RWPE1 (cell line): ENCODE measurements around the gene ZNF546.

ENCODE experiments used
- CTCF ChIA-PET: fragments of 350-600 bp; sonication (Branson Sonifier 250); formaldehyde crosslinking; extraction: SDS; loops from one replicate; lab custom pipeline; 2021; lab: Yijun Ruan, JAX
- POLR2A ChIA-PET: fragments of 400-600 bp; formaldehyde crosslinking; extraction: SDS; loops from one replicate; lab custom pipeline; 2020; ENCODE audit warnings: antibody characterized with exemption; ENCODE audit not compliant: low non-redundant PET; lab: Yijun Ruan, JAX
- DNase-seq: peaks from one replicate; pipeline ENCODE4 v3.0.0; 2012; ENCODE audit warnings: low spot score
- H3K27ac ChIP-seq: fragments of 450-650 bp; 2 replicates; pipeline ENCODE4 v1.5.1; 2017
- TF ChIP-seq, protein P1 (sequence below): fragments of 450-650 bp; conservative IDR thresholded peaks from 2 replicates; pipeline ENCODE4 v1.5.1; 2017; ENCODE audit warnings: low read depth, mild to moderate bottlenecking

ZNF546 gene

DNA sequence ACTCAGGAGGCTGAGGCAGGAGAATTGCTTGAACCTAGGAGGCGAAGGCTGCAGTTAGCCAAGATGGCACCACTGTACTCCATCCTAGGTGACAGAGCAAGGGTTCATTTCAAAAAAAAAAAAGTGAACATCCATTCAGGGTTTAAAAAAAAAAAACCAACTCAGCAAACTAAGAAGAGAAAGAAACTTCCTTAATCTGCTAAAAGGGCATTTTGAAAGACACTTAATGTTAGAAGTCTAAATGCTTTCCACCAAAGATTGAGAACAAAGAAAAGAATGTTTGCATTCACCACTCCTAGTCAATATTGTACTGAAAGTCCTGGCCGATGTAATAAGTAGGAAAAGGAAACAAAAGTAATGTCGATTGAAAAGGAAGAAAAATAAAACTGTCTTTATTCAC is 33.0 kb upstream of the ZNF546 start:
- no peak overlapping the region for H3K27ac ChIP-seq
- no peak for DNase-seq
- TF ChIP-seq, protein P1, sequence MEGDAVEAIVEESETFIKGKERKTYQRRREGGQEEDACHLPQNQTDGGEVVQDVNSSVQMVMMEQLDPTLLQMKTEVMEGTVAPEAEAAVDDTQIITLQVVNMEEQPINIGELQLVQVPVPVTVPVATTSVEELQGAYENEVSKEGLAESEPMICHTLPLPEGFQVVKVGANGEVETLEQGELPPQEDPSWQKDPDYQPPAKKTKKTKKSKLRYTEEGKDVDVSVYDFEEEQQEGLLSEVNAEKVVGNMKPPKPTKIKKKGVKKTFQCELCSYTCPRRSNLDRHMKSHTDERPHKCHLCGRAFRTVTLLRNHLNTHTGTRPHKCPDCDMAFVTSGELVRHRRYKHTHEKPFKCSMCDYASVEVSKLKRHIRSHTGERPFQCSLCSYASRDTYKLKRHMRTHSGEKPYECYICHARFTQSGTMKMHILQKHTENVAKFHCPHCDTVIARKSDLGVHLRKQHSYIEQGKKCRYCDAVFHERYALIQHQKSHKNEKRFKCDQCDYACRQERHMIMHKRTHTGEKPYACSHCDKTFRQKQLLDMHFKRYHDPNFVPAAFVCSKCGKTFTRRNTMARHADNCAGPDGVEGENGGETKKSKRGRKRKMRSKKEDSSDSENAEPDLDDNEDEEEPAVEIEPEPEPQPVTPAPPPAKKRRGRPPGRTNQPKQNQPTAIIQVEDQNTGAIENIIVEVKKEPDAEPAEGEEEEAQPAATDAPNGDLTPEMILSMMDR = no peak
- CTCF ChIA-PET = no interaction called here
- POLR2A ChIA-PET = no interaction called here

DNA sequence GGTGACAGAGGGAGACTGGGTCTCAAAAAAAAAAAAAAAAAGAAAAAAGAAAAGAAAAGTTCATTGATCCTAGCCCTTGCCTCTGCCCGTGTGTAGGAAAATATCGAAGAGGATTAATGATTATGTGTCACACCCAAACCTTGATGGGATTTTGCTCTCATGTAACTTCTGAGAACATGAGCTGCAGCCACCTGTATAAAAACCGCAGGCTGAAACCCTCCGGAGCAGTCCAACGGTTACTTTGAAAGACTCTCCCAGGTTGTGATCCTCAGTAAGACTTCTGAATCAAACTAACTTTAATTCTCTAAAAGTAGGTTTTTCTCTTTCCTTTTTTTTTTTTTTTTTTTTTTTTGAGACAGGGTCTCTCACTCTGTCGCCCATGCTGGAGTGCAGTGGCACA is 30.2 kb upstream of the ZNF546 start:
- no peak for DNase-seq
- POLR2A ChIA-PET = no interaction called here
- H3K27ac ChIP-seq = no peak overlapping the region
- TF ChIP-seq, protein P1 = no peak
- CTCF ChIA-PET = interaction anchor here (0.7 kb wide), 1 partner anchor 36 kb away, joined by 4 read pairs; no protein-coding TSS in a partner anchor

DNA sequence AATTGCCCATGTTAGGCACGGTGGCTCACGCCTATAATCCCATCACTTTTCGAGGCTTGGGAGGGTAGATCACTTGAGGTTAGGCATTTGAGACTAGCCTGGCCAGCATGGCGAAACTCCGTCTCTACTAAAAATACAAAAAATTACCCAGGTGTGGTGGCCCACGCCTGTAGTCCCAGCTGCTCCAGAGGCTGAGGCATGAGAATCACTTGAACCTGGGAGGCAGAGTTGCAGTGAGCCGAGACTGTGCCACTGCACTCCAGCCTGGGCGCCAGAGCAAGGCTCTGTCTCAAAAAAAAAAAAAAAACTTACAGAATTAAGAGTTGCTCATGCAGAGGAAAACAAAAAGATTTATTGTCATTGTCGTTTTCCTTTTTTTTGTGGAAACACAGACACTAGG is 29.3 kb upstream of the ZNF546 start:
- TF ChIP-seq, protein P1 = no peak
- CTCF ChIA-PET = no interaction called here
- no peak overlapping the region for H3K27ac ChIP-seq
- POLR2A ChIA-PET = no interaction called here
- no peak for DNase-seq

DNA sequence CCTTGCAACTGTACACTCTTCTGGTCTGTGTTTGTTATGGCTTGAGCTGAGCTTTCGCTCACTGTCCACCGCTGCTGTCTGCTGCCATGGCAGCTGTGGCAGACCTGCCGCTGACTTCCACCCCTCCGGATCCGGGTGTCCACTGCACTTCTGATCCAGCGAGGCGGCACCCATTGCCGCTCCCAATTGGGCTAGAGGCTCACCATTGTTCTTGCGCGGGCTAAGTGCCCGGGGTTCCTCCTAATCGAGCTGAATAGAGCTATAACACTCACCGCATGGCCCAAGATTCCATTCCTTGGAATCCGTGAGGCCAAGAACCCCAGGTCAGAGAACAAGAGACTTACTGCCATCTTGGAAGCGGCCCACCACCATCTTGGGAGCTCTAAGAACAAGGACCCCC is 28.1 kb upstream of the ZNF546 start:
- TF ChIP-seq, protein P1 = no peak
- ChIA-PET POLR2A (interaction anchor here (0.6 kb wide), 1 partner anchor 488 kb away, joined by 8 read pairs; the partner anchor contains the start of gene TIMM50), CTCF (interaction anchor here (0.6 kb wide), 1 partner anchor 122 kb away, joined by 3 read pairs; no protein-coding TSS in a partner anchor)
- H3K27ac ChIP-seq = peak overlapping the region; percentile 88
- no peak for DNase-seq

DNA sequence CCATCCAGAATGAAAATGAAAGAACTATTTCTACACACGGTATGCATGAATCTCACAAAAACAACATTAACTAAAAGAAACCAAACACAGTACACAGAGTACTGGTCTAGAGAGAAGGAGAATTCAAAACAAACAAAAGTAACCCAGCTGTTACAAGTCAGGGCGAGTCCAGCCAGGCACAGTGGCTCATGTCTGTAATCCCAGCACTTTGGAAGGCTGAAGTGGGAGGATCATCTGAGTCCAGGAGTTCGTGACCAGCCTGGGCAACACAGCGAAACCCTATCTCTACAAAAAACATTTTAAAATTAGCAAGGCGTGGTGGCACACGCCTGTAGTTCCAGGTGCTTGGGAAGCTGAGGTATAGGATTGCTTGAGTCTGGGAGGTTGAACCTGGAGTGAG is 27.6 kb upstream of the ZNF546 start:
- POLR2A ChIA-PET = no interaction called here
- peak overlapping the region; percentile 88 for H3K27ac ChIP-seq
- DNase-seq = no peak
- TF ChIP-seq, protein P1 = no peak
- CTCF ChIA-PET = interaction anchor here (0.6 kb wide), 1 partner anchor 29 kb away, joined by 3 read pairs; no protein-coding TSS in a partner anchor

DNA sequence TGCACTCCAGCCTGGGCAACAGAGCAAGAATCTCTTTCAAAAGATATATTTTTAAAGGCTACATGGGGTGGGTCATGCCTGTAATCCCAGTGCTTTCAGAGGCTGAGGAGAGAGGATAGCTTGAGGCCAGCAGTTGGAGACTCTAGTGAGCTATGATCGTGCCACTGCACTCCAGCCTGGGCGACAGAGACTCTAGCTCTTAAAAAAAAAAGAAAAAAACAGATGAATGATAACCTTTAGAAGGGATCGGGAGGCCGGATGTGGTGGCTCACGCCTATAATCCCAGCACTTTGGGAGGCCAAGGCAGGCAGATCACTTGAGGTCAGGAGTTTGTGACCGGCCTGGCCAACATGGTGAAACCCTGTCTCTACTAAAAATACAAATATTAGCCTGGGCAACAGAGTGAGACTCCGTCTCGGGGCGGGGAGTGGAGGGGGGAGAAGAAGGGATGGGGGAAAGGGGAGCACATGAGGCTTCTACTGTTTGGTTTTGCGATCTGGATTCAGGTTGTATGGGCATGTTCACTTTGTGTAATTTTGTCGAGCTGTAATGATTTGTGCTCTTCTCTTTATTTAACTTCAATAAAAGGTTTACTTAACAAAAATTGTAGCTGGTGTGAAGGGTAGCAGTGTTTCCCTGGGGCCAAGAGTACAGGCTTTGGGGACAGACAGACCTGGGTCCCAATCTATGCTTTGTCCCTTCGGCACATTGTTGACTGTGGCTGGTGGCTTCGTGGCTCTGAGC is 27.0 kb upstream of the ZNF546 start:
- ChIA-PET CTCF (interaction anchor here (0.6 to 1.8 kb wide), 7 partner anchors 29 to 221 kb away, joined by 3 to 7 read pairs (median 3); partner anchors contain the start of gene FBL), POLR2A (interaction anchor here (0.6 to 0.7 kb wide), 2 partner anchors 85 to 123 kb away, joined by 3 to 4 read pairs; partner anchors contain the start of gene FBL)
- DNase-seq = no peak
- peak overlapping the region; percentile 88 for H3K27ac ChIP-seq
- TF ChIP-seq, protein P1 = no peak
